HepG2 (cell line): ENCODE data around the gene ANKLE1. TPM values are rescaled to one million over a fixed set of nuclear protein-coding genes. Genes with fewer than 3 reads are reported as not detected.
"Not testable (repeated sequence)": the region's sequence is repeated elsewhere in the genome, so short reads cannot be mapped to it uniquely, and the experiment has no call there.

Experiments
- ATAC-seq: fragments of 200-7000 bp; cut with Tn5 transposase; 3 replicates; pipeline ENCODE4 v1.9.1; 2020; ENCODE audit warnings: mild to moderate bottlenecking, moderate library complexity
- BruUV-seq: library from RNA; stranded (reverse); fragments of 400-500 nt; replicated peaks from 2 replicates; lab custom pipeline; 2021; lab: Mats Ljungman, UMichigan
- CTCF ChIA-PET: fragments of 300-600 bp; formaldehyde crosslinking; extraction: SDS; loops from one replicate; lab custom pipeline; 2021; ENCODE audit warnings: low total read pairs, inconsistent platforms, low intra/inter-chr PET ratio; lab: Yijun Ruan, JAX
- POLR2A ChIA-PET: fragments of 350-600 bp; sonication (Branson Sonifier 250); formaldehyde crosslinking; loops from one replicate; lab custom pipeline; 2020; ENCODE audit warnings: antibody characterized with exemption, inconsistent platforms; lab: Yijun Ruan, JAX
- DNase-seq: peaks from one replicate; pipeline ENCODE4 v3.0.0-alpha.2; 2015; ENCODE audit warnings: low spot score
- FAIRE-seq: peaks from 3 replicates; lab custom pipeline; 2011; peaks lifted over from hg19 to GRCh38; lab: Jason Lieb, UNC
- H2AFZ ChIP-seq: one replicate; pipeline ENCODE4 v1.6.1; 2011; ENCODE audit warnings: low read length, inconsistent platforms
- H3K27ac ChIP-seq: fragments of 300-600 bp; 3 replicates; pipeline ENCODE4 v1.8.0; 2011; ENCODE audit warnings: mixed run types, mild to moderate bottlenecking, mixed read lengths, low read length, inconsistent platforms; ENCODE audit not compliant: insufficient read depth; ENCODE audit errors: extremely low read length
- H3K27me3 ChIP-seq, 2 experiments: fragments of 200-600 bp in 1 of 2; 2 replicates in 1 of 2; 3 replicates in 1 of 2; pipeline versions ENCODE4 v1.6.0 to v1.8.0; 2011; ENCODE audit warnings: low read length in 2 of 2, mild to moderate bottlenecking in 2 of 2, moderate library complexity in 2 of 2, inconsistent platforms in 1 of 2; ENCODE audit not compliant: insufficient read depth in 2 of 2, control insufficient read depth in 1 of 2
- H3K36me3 ChIP-seq, 2 experiments: fragments of 200-600 bp in 1 of 2; replicated peaks in 1 of 2; 2 replicates in 1 of 2; 3 replicates in 1 of 2; pipeline versions ENCODE4 v1.5.1 to v1.8.0; 2011; ENCODE audit warnings: low read length in 2 of 2, inconsistent platforms in 1 of 2; ENCODE audit not compliant: insufficient read depth in 2 of 2, control insufficient read depth in 1 of 2
- H3K4me1 ChIP-seq: 2 replicates; pipeline ENCODE4 v1.5.1; 2012; ENCODE audit warnings: low read length, inconsistent platforms; ENCODE audit not compliant: insufficient read depth
- H3K4me2 ChIP-seq: 2 replicates; pipeline ENCODE4 v1.6.0; 2011; ENCODE audit warnings: low read depth, low read length, inconsistent platforms
- H3K4me3 ChIP-seq, 3 experiments: fragments of 200-600 bp in 1 of 3; sonication (generic), shearing (Covaris generic) in 1 of 3; replicated peaks in 1 of 3; 2 replicates each; pipeline ENCODE4 v1.5.1; 2011 to 2016; ENCODE audit warnings: low read length in 3 of 3, inconsistent platforms in 2 of 3, low read depth in 2 of 3, mild to moderate bottlenecking in 2 of 3, control low read depth in 1 of 3, mixed read lengths in 1 of 3; ENCODE audit not compliant: insufficient read depth in 1 of 3
- H3K79me2 ChIP-seq: one replicate; pipeline ENCODE4 v1.6.1; 2011; ENCODE audit warnings: low read length, inconsistent platforms; ENCODE audit not compliant: insufficient read depth
- H3K9ac ChIP-seq: 2 replicates; pipeline ENCODE4 v1.6.0; 2011; ENCODE audit warnings: mild to moderate bottlenecking, low read depth, low read length, inconsistent platforms; ENCODE audit not compliant: insufficient read depth
- H3K9me3 ChIP-seq: 2 replicates; pipeline ENCODE4 v1.5.1; 2012; ENCODE audit warnings: mild to moderate bottlenecking, low read length
- H4K20me1 ChIP-seq: 2 replicates; pipeline ENCODE4 v1.6.0; 2011; ENCODE audit warnings: inconsistent platforms, mild to moderate bottlenecking, low read length, moderate library complexity; ENCODE audit not compliant: insufficient read depth
- ASH2L ChIP-seq: fragments of 300-600, 200-600 bp; sonication (generic); IDR thresholded peaks from 2 replicates; pipeline ENCODE4 v1.7.0; 2017; ENCODE audit warnings: low read depth, mild to moderate bottlenecking, moderate library complexity, mixed read lengths, low read length; ENCODE audit not compliant: insufficient read length
- PHF21A ChIP-seq: sonication (generic); formaldehyde crosslinking; IDR thresholded peaks from 2 replicates; pipeline ENCODE4 v1.5.0; 2020; ENCODE audit warnings: mild to moderate bottlenecking, missing genetic modification reagents
- ZNF121 ChIP-seq: sonication (generic); formaldehyde crosslinking; IDR thresholded peaks from 2 replicates; pipeline ENCODE4 v1.5.0; 2020; ENCODE audit warnings: mild to moderate bottlenecking, missing genetic modification reagents
- ZNF569 ChIP-seq: sonication (generic); formaldehyde crosslinking; IDR thresholded peaks from 2 replicates; pipeline ENCODE4 v1.5.0; 2020; ENCODE audit warnings: mild to moderate bottlenecking, missing genetic modification reagents, moderate library complexity, borderline replicate concordance
- WGBS: methylation state at CpG from one replicate; pipeline ENCODE4 v1.1.6; 2017; ENCODE audit warnings: low lambda C conversion rate; 5-methylcytosine and 5-hydroxymethylcytosine counted together
- in situ Hi-C: cut with HindIII; loops from 2 replicates; pipeline ENCODE4 v1.10.0; 2017; ENCODE audit warnings: low pct_unique_long_range_greater_than_20kb; ENCODE audit not compliant: extremely low pct_ligation_motif_present
- intact Hi-C: fragments of 100-400 bp; cut with micrococcal nuclease; formaldehyde crosslinking; loops from one replicate; pipeline ENCODE4 v1.10.0; 2022; ENCODE audit not compliant: unreplicated experiment
- polyA plus RNA-seq, 8 experiments: library from polyadenylated mRNA; depleted of rRNA in 3 of 8; stranded (reverse) in 7 of 8; unstranded in 1 of 8; fragments of >200 nt; fragmentation: Illumina TruSeq in 4 of 8; extraction: Trizol in 4 of 8; gene quantifications; 2 replicates each; pipeline versions ENCODE4 v1.2.1 to v1.2.3, GENCODE V29; 2011 to 2016; ENCODE audit warnings: low read depth in 4 of 8, missing spikeins in 1 of 8, mixed read lengths in 1 of 8; ENCODE audit not compliant: insufficient read depth in 1 of 8
- total RNA-seq, 5 experiments: library from RNA; depleted of rRNA; stranded (reverse); fragments of >200 nt; fragmentation: Illumina TruSeq; extraction: Trizol; gene quantifications; 2 replicates each; pipeline ENCODE4 v1.2.3, GENCODE V29; 2016; ENCODE audit warnings: low read depth in 1 of 5
- TF ChIP-seq, protein P1 (sequence below): sonication (generic); formaldehyde crosslinking; IDR thresholded peaks from 2 replicates; pipeline ENCODE4 v1.4.0; 2020; ENCODE audit warnings: mild to moderate bottlenecking, missing genetic modification reagents
- TF ChIP-seq, protein P2 (sequence below): sonication (generic); formaldehyde crosslinking; IDR thresholded peaks from 2 replicates; pipeline ENCODE4 v1.8.0; 2022; ENCODE audit warnings: missing genetic modification reagents, mild to moderate bottlenecking, moderate library complexity, borderline replicate concordance

Gene ANKLE1
- total and polyA plus RNA-seq, 2 of the 13 experiments (the other 11 are each of a cell fraction or from before 2014, with no cell fraction given) = 0.69 to 1.5 TPM

DNA sequence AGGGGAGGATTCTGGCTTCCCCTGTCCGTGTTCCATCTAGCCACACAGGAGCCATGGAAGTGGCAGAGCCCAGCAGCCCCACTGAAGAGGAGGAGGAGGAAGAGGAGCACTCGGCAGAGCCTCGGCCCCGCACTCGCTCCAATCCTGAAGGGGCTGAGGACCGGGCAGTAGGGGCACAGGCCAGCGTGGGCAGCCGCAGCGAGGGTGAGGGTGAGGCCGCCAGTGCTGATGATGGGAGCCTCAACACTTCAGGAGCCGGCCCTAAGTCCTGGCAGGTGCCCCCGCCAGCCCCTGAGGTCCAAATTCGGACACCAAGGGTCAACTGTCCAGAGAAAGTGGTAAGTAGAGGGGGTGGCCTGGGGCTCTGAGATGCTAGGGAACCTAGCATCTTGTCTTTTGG lies 12.9 kb upstream of the ANKLE1 start (continued):
- TF ChIP-seq ZNF569 (CRISPR knock-in tag) (no peak), PHF21A (CRISPR knock-in tag) (no peak), ASH2L (no peak)
- TF ChIP-seq, protein P1, sequence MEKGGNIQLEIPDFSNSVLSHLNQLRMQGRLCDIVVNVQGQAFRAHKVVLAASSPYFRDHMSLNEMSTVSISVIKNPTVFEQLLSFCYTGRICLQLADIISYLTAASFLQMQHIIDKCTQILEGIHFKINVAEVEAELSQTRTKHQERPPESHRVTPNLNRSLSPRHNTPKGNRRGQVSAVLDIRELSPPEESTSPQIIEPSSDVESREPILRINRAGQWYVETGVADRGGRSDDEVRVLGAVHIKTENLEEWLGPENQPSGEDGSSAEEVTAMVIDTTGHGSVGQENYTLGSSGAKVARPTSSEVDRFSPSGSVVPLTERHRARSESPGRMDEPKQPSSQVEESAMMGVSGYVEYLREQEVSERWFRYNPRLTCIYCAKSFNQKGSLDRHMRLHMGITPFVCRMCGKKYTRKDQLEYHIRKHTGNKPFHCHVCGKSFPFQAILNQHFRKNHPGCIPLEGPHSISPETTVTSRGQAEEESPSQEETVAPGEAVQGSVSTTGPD = no peak
- TF ChIP-seq, protein P2, sequence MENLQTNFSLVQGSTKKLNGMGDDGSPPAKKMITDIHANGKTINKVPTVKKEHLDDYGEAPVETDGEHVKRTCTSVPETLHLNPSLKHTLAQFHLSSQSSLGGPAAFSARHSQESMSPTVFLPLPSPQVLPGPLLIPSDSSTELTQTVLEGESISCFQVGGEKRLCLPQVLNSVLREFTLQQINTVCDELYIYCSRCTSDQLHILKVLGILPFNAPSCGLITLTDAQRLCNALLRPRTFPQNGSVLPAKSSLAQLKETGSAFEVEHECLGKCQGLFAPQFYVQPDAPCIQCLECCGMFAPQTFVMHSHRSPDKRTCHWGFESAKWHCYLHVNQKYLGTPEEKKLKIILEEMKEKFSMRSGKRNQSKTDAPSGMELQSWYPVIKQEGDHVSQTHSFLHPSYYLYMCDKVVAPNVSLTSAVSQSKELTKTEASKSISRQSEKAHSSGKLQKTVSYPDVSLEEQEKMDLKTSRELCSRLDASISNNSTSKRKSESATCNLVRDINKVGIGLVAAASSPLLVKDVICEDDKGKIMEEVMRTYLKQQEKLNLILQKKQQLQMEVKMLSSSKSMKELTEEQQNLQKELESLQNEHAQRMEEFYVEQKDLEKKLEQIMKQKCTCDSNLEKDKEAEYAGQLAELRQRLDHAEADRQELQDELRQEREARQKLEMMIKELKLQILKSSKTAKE (CRISPR knock-in tag) = no peak
- TF ChIP-seq, all 625 proteins: peak for 0

DNA sequence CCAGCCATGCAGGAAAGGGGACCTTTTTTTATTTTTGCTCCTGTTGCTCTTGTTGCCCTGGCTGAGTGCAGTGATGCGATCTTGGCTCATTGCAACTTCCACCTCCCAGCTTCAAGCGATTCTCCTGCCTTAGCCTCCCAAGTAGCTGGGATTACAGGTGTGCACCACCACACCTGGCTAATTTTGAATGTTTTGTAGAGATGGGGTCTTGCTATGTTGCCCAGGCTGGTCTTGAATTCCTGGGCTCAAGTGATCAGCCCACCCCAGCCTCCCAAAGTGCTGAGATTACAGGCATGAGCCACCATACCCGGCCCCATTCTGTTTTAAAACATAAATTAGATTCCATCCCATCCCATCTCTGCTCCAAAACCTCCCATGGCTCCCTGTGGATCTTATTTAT lies 6.8 kb upstream of the ANKLE1 start:
- ATAC-seq, in situ Hi-C loops, H3K9ac ChIP-seq, H3K4me2 ChIP-seq, H3K9me3 ChIP-seq, intact Hi-C loops, H3K79me2 ChIP-seq, CTCF ChIA-PET, H3K4me1 ChIP-seq, FAIRE-seq, H3K27ac ChIP-seq, DNase-seq, H2AFZ ChIP-seq, H4K20me1 ChIP-seq, H3K4me3 ChIP-seq, BruUV-seq, H3K27me3 ChIP-seq: not testable (repeated sequence)
- 96% methylated on average over 3 of the region's 3 CpGs for WGBS
- peaks cover 17 to 47% of the 10 kb centered on the region in 2 experiments for H3K36me3 ChIP-seq
- POLR2A ChIA-PET = interaction anchor here (0.8 kb wide), 1 partner anchor 59 kb away, joined by 3 read pairs; the partner anchor contains the start of gene USE1
- peak; percentile 55; the same call in 1 of the 2 replicates for TF ChIP-seq ZNF121 (CRISPR knock-in tag)
